A549 (cell line): ENCODE data around the gene GSE1. TPM values are rescaled to one million over a fixed set of nuclear protein-coding genes. Genes with fewer than 3 reads are reported as not detected.

Experiments used
- ATAC-seq, 2 experiments: fragments of 200-7000 bp in 1 of 2; fragments of >200 bp in 1 of 2; cut with Nextera tagmentation in 1 of 2; cut with Tn5 transposase in 1 of 2; 3 replicates each; pipeline versions ENCODE4 v1.8.0 to v1.9.1; 2018 to 2020; ENCODE audit warnings: mild to moderate bottlenecking in 1 of 2, moderate library complexity in 1 of 2
- CTCF ChIA-PET: fragments of 300-600 bp; sonication (Branson Sonifier 250); formaldehyde crosslinking; extraction: SDS; loops from one replicate; lab custom pipeline; 2021; ENCODE audit warnings: antibody characterized with exemption, inconsistent platforms; lab: Yijun Ruan, JAX
- POLR2A ChIA-PET: fragments of 350-600 bp; formaldehyde crosslinking; extraction: SDS; loops from one replicate; lab custom pipeline; 2021; ENCODE audit warnings: antibody characterized with exemption, inconsistent platforms; lab: Yijun Ruan, JAX
- DNase-seq, 2 experiments: peaks; one replicate each; pipeline versions ENCODE4 v3.0.0 to v3.0.0-alpha.2; 2011 to 2016; ENCODE audit warnings: low read depth in 1 of 2, low spot score in 1 of 2
- FAIRE-seq: peaks from 2 replicates; lab custom pipeline; 2011; peaks lifted over from hg19 to GRCh38; lab: Jason Lieb, UNC
- H3K27ac ChIP-seq, 2 experiments: fragments of >200 bp; sonication (Bioruptor Twin); formaldehyde crosslinking; 3 replicates each; pipeline ENCODE4 v1.5.1; 2016 to 2017
- H3K4me1 ChIP-seq: fragments of >200 bp; sonication (Bioruptor Twin); formaldehyde crosslinking; 3 replicates; pipeline ENCODE4 v1.6.1; 2016
- H3K4me2 ChIP-seq: fragments of >200 bp; sonication (Bioruptor Twin); formaldehyde crosslinking; 3 replicates; pipeline ENCODE4 v1.6.1; 2016
- H3K4me3 ChIP-seq: fragments of >200 bp; sonication (Bioruptor Twin); formaldehyde crosslinking; 3 replicates; pipeline ENCODE4 v1.5.1; 2016
- H3K9me3 ChIP-seq: fragments of >200 bp; sonication (Bioruptor Twin); formaldehyde crosslinking; 3 replicates; pipeline ENCODE4 v1.6.1; 2016
- BHLHE40 ChIP-seq: IDR thresholded peaks from 2 replicates; pipeline ENCODE4 v1.6.1; 2012; ENCODE audit warnings: low read depth, low read length, inconsistent platforms
- CBX2 ChIP-seq: fragments of 200-600 bp; sonication (generic); IDR thresholded peaks from 2 replicates; pipeline ENCODE4 v1.6.1; 2016; ENCODE audit warnings: low read depth, mild to moderate bottlenecking, borderline replicate concordance
- CBX8 ChIP-seq: fragments of 200-600 bp; sonication (generic); IDR thresholded peaks from 2 replicates; pipeline ENCODE4 v1.6.1; 2016
- CHD4 ChIP-seq: fragments of 200-600 bp; sonication (generic); IDR thresholded peaks from 2 replicates; pipeline ENCODE4 v1.6.1; 2016; ENCODE audit warnings: antibody characterized with exemption, mild to moderate bottlenecking, borderline replicate concordance
- FOSL2 ChIP-seq, 2 experiments: fragments of 450-650 bp in 1 of 2; fragments of >200 bp in 1 of 2; sonication (Bioruptor Twin) in 1 of 2; formaldehyde crosslinking; IDR thresholded peaks; 2 replicates each; pipeline versions ENCODE4 v1.5.0 to v1.6.1; 2016 to 2020; ENCODE audit warnings: mild to moderate bottlenecking in 1 of 2, moderate library complexity in 1 of 2
- HEYL ChIP-seq: fragments of 250-450 bp; sonication (Bioruptor Pico); IDR thresholded peaks from 2 replicates; pipeline ENCODE4 v1.8.0; 2021; ENCODE audit warnings: mild to moderate bottlenecking, moderate library complexity
- HOXB13 ChIP-seq: fragments of 250-450 bp; sonication (Bioruptor Pico); IDR thresholded peaks from 2 replicates; pipeline ENCODE4 v1.5.0; 2020; ENCODE audit warnings: low read depth, mild to moderate bottlenecking, moderate library complexity
- MAFK ChIP-seq: fragments of 450-650 bp; IDR thresholded peaks from 2 replicates; pipeline ENCODE4 v1.6.1; 2014; ENCODE audit not compliant: partially characterized antibody
- MAZ ChIP-seq: fragments of 150-350 bp; IDR thresholded peaks from 2 replicates; pipeline ENCODE4 v1.6.1; 2014; ENCODE audit warnings: antibody characterized with exemption, low read depth, low read length, borderline replicate concordance
- NFE2L2 ChIP-seq: fragments of 150-350 bp; conservative IDR thresholded peaks from 2 replicates; pipeline ENCODE4 v1.6.1; 2014; ENCODE audit warnings: low read length
- NPAS2 ChIP-seq: fragments of 250-450 bp; sonication (Bioruptor Pico); IDR thresholded peaks from 2 replicates; pipeline ENCODE4 v1.8.0; 2022; ENCODE audit warnings: mild to moderate bottlenecking, moderate library complexity, borderline replicate concordance
- NR3C1 ChIP-seq: fragments of >200 bp; sonication (Bioruptor Twin); formaldehyde crosslinking; IDR thresholded peaks from 3 replicates; pipeline ENCODE4 v1.6.1; 2017
- PHF8 ChIP-seq: fragments of 200-600 bp; sonication (generic); IDR thresholded peaks from 2 replicates; pipeline ENCODE4 v1.6.1; 2016; ENCODE audit warnings: low read depth, mild to moderate bottlenecking, antibody characterized with exemption, moderate library complexity, borderline replicate concordance
- POLR2AphosphoS2 ChIP-seq: conservative IDR thresholded peaks from 2 replicates; pipeline ENCODE4 v1.6.1; 2012; ENCODE audit warnings: low read length, improper control_type of control experiment, inconsistent platforms
- RAD21 ChIP-seq, 2 experiments: fragments of >200 bp in 1 of 2; sonication (Bioruptor Twin) in 1 of 2; formaldehyde crosslinking in 1 of 2; IDR thresholded peaks in 1 of 2; conservative IDR thresholded peaks in 1 of 2; 2 replicates in 1 of 2; 3 replicates in 1 of 2; pipeline ENCODE4 v1.6.1; 2012 to 2018; ENCODE audit warnings: inconsistent platforms in 1 of 2
- RARB ChIP-seq: fragments of 250-450 bp; sonication (Bioruptor Pico); IDR thresholded peaks from 2 replicates; pipeline ENCODE4 v1.8.0; 2021; ENCODE audit warnings: mild to moderate bottlenecking, moderate library complexity
- TFCP2L1 ChIP-seq: fragments of 250-450 bp; sonication (Bioruptor Pico); IDR thresholded peaks from 2 replicates; pipeline ENCODE4 v1.5.0; 2021; ENCODE audit warnings: mild to moderate bottlenecking
- WGBS: methylation state at CpG from one replicate; pipeline ENCODE4 v1.1.6; 2017; ENCODE audit errors: missing lambda C conversion rate; 5-methylcytosine and 5-hydroxymethylcytosine counted together
- polyA plus RNA-seq, 4 experiments: library from polyadenylated mRNA; depleted of rRNA in 3 of 4; stranded (reverse); fragments of >200 nt; fragmentation: RNase III in 1 of 4; extraction: RNeasy Plus Mini Kit Qiagen cat#74134 plus additional on column Dnase treatment in 1 of 4; gene quantifications; 2 replicates in 3 of 4; 3 replicates in 1 of 4; pipeline ENCODE4 v1.2.3, GENCODE V29; 2011 to 2017
- TF ChIP-seq, protein P1 (sequence below): fragments of >200 bp; sonication (Bioruptor Twin); formaldehyde crosslinking; IDR thresholded peaks from 3 replicates; pipeline ENCODE4 v1.5.1; 2016
- TF ChIP-seq, protein P2 (sequence below): fragments of 450-650 bp; IDR thresholded peaks from 2 replicates; pipeline ENCODE4 v1.6.1; 2014; ENCODE audit warnings: antibody characterized with exemption
- TF ChIP-seq, protein P3 (sequence below): fragments of >200 bp; sonication (Bioruptor Twin); formaldehyde crosslinking; IDR thresholded peaks from 2 replicates; pipeline ENCODE4 v1.6.1; 2016

The GSE1 gene
- polyA plus RNA-seq, 2 of the 4 experiments (the other 2 are of a cell fraction) = 20.7 to 24.3 TPM

DNA sequence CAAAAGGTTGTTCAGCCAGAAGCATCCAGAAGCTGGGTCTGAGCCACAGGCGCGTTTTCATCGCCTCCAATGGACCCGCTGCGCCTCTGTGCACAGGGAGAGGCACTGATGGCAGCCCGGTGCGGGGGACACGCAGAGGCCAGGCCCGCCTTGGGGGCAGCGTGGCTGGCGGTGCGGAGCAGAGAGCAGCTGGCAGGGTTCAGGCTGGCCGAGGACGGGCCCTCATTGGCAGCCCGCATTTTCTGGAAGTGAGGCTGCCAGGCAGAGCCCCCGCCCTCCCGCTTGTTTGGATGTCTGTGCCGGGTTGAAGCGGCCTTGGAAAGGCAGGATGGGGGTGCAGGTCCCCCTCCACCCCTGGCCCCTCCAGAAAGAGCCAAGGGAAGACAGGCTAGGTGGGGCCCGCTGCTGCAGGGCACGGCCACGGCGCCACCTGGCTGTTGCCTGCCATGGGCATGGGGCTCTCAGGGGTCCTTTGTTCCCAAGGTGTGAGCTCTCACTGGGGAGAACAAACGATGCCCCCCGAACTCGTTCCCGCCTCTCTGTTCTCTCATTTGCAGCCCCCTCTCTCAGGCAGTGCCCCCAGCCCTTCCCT is 18.8 kb downstream of the GSE1 start:
- Histone ChIP-seq H3K27ac (no peak overlapping the region), H3K4me2 (no peak overlapping the region), H3K4me3 (no peak overlapping the region), H3K9me3 (no peaks in the 10 kb centered on the region; the same call in 2 of the 3 replicates), H3K4me1 (no peaks in the 10 kb centered on the region)
- no peak for TF ChIP-seq HEYL (CRISPR knock-in tag)
- no peak for TF ChIP-seq BHLHE40
- TF ChIP-seq, protein P1, sequence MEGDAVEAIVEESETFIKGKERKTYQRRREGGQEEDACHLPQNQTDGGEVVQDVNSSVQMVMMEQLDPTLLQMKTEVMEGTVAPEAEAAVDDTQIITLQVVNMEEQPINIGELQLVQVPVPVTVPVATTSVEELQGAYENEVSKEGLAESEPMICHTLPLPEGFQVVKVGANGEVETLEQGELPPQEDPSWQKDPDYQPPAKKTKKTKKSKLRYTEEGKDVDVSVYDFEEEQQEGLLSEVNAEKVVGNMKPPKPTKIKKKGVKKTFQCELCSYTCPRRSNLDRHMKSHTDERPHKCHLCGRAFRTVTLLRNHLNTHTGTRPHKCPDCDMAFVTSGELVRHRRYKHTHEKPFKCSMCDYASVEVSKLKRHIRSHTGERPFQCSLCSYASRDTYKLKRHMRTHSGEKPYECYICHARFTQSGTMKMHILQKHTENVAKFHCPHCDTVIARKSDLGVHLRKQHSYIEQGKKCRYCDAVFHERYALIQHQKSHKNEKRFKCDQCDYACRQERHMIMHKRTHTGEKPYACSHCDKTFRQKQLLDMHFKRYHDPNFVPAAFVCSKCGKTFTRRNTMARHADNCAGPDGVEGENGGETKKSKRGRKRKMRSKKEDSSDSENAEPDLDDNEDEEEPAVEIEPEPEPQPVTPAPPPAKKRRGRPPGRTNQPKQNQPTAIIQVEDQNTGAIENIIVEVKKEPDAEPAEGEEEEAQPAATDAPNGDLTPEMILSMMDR = 0 out of 3 replicates have a peak, but pooled peaks have one; percentile 17
- no peak for TF ChIP-seq MAFK
- TF ChIP-seq, protein P2, sequence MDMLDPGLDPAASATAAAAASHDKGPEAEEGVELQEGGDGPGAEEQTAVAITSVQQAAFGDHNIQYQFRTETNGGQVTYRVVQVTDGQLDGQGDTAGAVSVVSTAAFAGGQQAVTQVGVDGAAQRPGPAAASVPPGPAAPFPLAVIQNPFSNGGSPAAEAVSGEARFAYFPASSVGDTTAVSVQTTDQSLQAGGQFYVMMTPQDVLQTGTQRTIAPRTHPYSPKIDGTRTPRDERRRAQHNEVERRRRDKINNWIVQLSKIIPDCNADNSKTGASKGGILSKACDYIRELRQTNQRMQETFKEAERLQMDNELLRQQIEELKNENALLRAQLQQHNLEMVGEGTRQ = no peak
- ATAC-seq (peak in 1 of 2 experiments; percentile 23; a peak in 3 of 6 replicates), DNase-seq (no peak), FAIRE-seq (no peak)
- ChIA-PET CTCF (interaction anchor here (0.7 to 9.7 kb wide), 8 partner anchors 8 to 357 kb away, joined by 3 to 93 read pairs (median 5); no protein-coding TSS in a partner anchor), POLR2A (no interaction called here)
- WGBS = 92% methylated on average over 27 of the region's 27 CpGs

DNA sequence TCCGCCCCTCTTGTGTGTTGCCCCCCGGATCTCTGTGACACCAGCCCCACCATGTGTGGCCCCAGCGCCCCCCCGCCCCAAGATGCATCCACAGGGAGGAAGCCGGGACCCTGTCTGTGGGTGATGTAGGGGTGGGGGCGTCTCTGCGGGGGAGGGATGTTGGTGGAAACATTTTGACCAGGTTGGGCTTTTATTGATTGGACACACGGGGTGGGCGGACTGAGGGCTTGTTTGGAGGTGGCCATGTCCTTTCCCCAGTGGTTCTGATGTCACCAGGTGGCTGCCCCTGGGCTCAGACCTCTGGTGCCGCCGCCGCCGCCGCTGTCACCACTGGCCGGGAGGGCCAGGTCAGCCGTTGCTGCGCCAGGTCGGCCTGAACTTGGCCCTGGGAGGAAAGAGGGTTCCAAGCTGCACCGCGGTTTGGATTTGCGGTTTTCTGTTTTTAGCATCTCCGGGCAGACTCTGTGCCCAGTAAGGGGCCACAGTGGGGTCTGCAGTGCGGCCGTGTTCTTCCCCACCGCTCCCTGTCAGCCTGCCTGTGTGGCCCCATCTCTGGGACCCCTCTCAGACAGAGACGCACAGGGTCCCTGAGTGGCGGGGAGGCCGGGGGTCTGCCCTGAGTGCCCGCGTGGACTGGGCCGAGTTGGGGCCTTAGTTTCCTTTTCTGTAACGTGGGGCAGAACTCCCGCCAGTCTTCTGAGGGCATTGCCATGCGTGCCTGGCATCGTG is 19.8 kb downstream of the GSE1 start:
- TF ChIP-seq MAZ = no peak
- no peak for TF ChIP-seq NFE2L2
- no peak for TF ChIP-seq CHD4
- TF ChIP-seq FOSL2 (IDR thresholded peaks at IDR 0.05) = no peak
- TF ChIP-seq FOSL2 (CRISPR knock-in tag; IDR thresholded peaks at IDR 0.05) = no peak
- TF ChIP-seq, all 56 proteins: peak for 0
- Histone ChIP-seq H3K4me1 (no peaks in the 10 kb centered on the region), H3K27ac (no peak overlapping the region), H3K4me3 (no peak overlapping the region), H3K4me2 (no peak overlapping the region), H3K9me3 (no peaks in the 10 kb centered on the region; the same call in 2 of the 3 replicates)
- no peak for ATAC-seq
- WGBS = 94% methylated on average over 18 of the region's 35 CpGs
- FAIRE-seq = no peak
- DNase-seq = no peak
- ChIA-PET CTCF (interaction anchor here (1.3 to 9.7 kb wide), 3 partner anchors 16 to 212 kb away, joined by 4 to 93 read pairs (median 5); no protein-coding TSS in a partner anchor), POLR2A (no interaction called here)

DNA sequence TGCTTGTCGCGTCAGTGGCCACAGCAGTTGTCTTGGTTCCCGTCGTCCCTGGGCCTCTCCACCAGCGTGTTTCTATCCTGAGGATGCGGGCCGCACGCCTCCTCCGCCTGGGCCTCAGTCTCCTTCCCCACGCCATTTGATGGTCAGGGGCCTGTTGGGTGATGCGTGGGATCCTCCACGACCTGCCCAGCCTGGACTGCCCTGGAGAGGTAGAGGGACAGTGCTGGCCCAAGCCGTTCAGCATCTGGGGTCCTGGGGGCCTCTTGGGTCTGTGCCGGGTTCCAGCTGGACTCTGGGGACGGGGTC is 20.3 kb downstream of the GSE1 start:
- Histone ChIP-seq H3K4me3 (no peak overlapping the region), H3K4me1 (no peaks in the 10 kb centered on the region), H3K9me3 (no peaks in the 10 kb centered on the region; the same call in 2 of the 3 replicates), H3K4me2 (no peak overlapping the region), H3K27ac (no peak overlapping the region)
- POLR2A ChIA-PET = no interaction called here
- ATAC-seq (no peak), DNase-seq (no peak), FAIRE-seq (no peak)
- no peak for TF ChIP-seq POLR2AphosphoS2
- no peak for TF ChIP-seq RAD21 (conservative IDR thresholded peaks at IDR 0.05 in 1 of 2, IDR thresholded peaks at IDR 0.05 in 1 of 2)
- no peak for TF ChIP-seq CBX8
- no peak for TF ChIP-seq TFCP2L1 (CRISPR knock-in tag)
- no peak for TF ChIP-seq RARB (CRISPR knock-in tag)
- TF ChIP-seq, protein P3, sequence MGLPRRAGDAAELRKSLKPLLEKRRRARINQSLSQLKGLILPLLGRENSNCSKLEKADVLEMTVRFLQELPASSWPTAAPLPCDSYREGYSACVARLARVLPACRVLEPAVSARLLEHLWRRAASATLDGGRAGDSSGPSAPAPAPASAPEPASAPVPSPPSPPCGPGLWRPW = no peak
- TF ChIP-seq NR3C1 = no peak
- TF ChIP-seq, protein P1 = no peak
- no peak for TF ChIP-seq CBX2
- TF ChIP-seq, protein P2 = no peak
- TF ChIP-seq HOXB13 (CRISPR knock-in tag) = no peak
- TF ChIP-seq PHF8 = no peak
- TF ChIP-seq NPAS2 (CRISPR knock-in tag) = no peak
- CTCF ChIA-PET = interaction anchor here (1.4 to 9.7 kb wide), 2 partner anchors 16 to 84 kb away, joined by 4 to 93 read pairs; no protein-coding TSS in a partner anchor
- 95% methylated on average over 12 of the region's 15 CpGs for WGBS
